Kidney epithelial cell (primary cell): ENCODE data around the gene APOA1. TPM values are rescaled to one million over a fixed set of nuclear protein-coding genes. Genes with fewer than 3 reads are reported as not detected.

ENCODE experiments used
- DNase-seq: peaks from one replicate; pipeline ENCODE4 v3.0.0-alpha.2; 2010; ENCODE audit warnings: low read depth
- H3K27me3 ChIP-seq: 2 replicates; pipeline ENCODE4 v1.6.0; 2011; ENCODE audit warnings: low read length; ENCODE audit not compliant: control insufficient read depth, insufficient read depth
- H3K36me3 ChIP-seq: 2 replicates; pipeline ENCODE4 v1.5.1; 2011; ENCODE audit warnings: low read length; ENCODE audit not compliant: control insufficient read depth, insufficient read depth
- H3K4me3 ChIP-seq: 2 replicates; pipeline ENCODE4 v1.5.1; 2011; ENCODE audit warnings: low read depth, mild to moderate bottlenecking, control low read depth, low read length
- CTCF ChIP-seq: IDR thresholded peaks from 2 replicates; pipeline ENCODE4 v1.5.1; 2011; ENCODE audit warnings: mild to moderate bottlenecking, moderate library complexity, low read length, control low read depth, inconsistent platforms; ENCODE audit not compliant: insufficient read depth, poor library complexity, severe bottlenecking
- total RNA-seq: library from RNA; depleted of rRNA; stranded (reverse); fragments of >200 nt; gene quantifications from 2 replicates; pipeline ENCODE4 v1.2.3, GENCODE V29; 2015

The APOA1 gene
- total RNA-seq, 1 donor from 2014 or later, result not detected

- TF ChIP-seq CTCF, result no peak
- Histone ChIP-seq H3K36me3 (peaks cover 3% of the 10 kb centered on the region), H3K27me3 (peaks cover 2% of the 10 kb centered on the region), H3K4me3 (peak overlapping the region; percentile 92)
- no peak for DNase-seq
Measured at GRCh38 chr11:116787436-116787785, 50.0 kb downstream of the APOA1 start.

GRCh38 chr11:116786966-116787365, 50.5 kb downstream of the APOA1 start:
- H3K27me3 ChIP-seq, result peaks cover 2% of the 10 kb centered on the region
- no peak for DNase-seq
- no peak for TF ChIP-seq CTCF
- peaks cover 3% of the 10 kb centered on the region for H3K36me3 ChIP-seq
- peak overlapping the region; percentile 92 for H3K4me3 ChIP-seq

GRCh38 chr11:116786326-116786725, 51.1 kb downstream of the APOA1 start:
- Histone ChIP-seq H3K36me3 (peaks cover 3% of the 10 kb centered on the region), H3K4me3 (no peak overlapping the region)
- no peak for TF ChIP-seq CTCF

More at GRCh38 chr11:116786326-116786725, 51.1 kb downstream of the APOA1 start:
- no peak for DNase-seq
- peaks cover 2% of the 10 kb centered on the region for H3K27me3 ChIP-seq

Other genes starting within 250 kb of the APOA1 start
- 11.4 and 12.1 TPM in 2 replicates for gene BUD13, start 64.6 kb downstream of the APOA1 start, total RNA-seq
- gene ZPR1, start 49.6 kb downstream of the APOA1 start, total RNA-seq, result 46.9 and 82.1 TPM in 2 replicates
- not detected in 2 replicates for gene APOA5, start 45.7 kb downstream of the APOA1 start, total RNA-seq
- gene APOA4, start 14.3 kb downstream of the APOA1 start, total RNA-seq, result not detected in 2 replicates
- not detected in 2 replicates for gene APOC3, start 7.7 kb downstream of the APOA1 start, total RNA-seq